DND-41 (cell line): ENCODE data around the gene R3HDM4.
A peak's percentile ranks its signal among the peaks of the same experiment; 100 is the strongest.

Experiments used
- ATAC-seq: fragments of 200-7000 bp; cut with Tn5 transposase; 3 replicates; pipeline ENCODE4 v1.9.1; 2021; ENCODE audit warnings: low read depth; ENCODE audit not compliant: insufficient read depth
- DNase-seq: peaks from one replicate; pipeline ENCODE4 v3.0.0-alpha.2; 2020
- H2AFZ ChIP-seq: 2 replicates; pipeline ENCODE4 v1.6.0; 2012; ENCODE audit warnings: low read depth, low read length
- H3K27ac ChIP-seq: 2 replicates; pipeline ENCODE4 v1.5.1; 2012; ENCODE audit warnings: low read length, inconsistent platforms
- H3K27me3 ChIP-seq: fragments of 200-600 bp; sonication (generic); 2 replicates; pipeline ENCODE4 v1.6.0; 2012; ENCODE audit warnings: low read length, mild to moderate bottlenecking, inconsistent platforms; ENCODE audit not compliant: insufficient read depth, poor library complexity
- H3K36me3 ChIP-seq: 2 replicates; pipeline ENCODE4 v1.5.1; 2012; ENCODE audit warnings: low read length, inconsistent platforms; ENCODE audit not compliant: insufficient read depth
- H3K4me1 ChIP-seq: 2 replicates; pipeline ENCODE4 v1.5.1; 2012; ENCODE audit warnings: mild to moderate bottlenecking, low read length; ENCODE audit not compliant: insufficient read depth
- H3K4me2 ChIP-seq: 2 replicates; pipeline ENCODE4 v1.6.0; 2012; ENCODE audit warnings: mild to moderate bottlenecking, moderate library complexity, low read length, inconsistent platforms; ENCODE audit not compliant: insufficient read depth
- H3K4me3 ChIP-seq, 2 experiments: fragments of 200-600 bp in 1 of 2; shearing (Covaris generic) in 1 of 2; 2 replicates each; pipeline ENCODE4 v1.5.1; 2012 to 2016; ENCODE audit warnings: inconsistent platforms in 2 of 2, low read length in 2 of 2, mild to moderate bottlenecking in 2 of 2, low read depth in 1 of 2, moderate library complexity in 1 of 2
- H3K79me2 ChIP-seq: 2 replicates; pipeline ENCODE4 v1.6.0; 2012; ENCODE audit warnings: low read length, inconsistent platforms; ENCODE audit not compliant: insufficient read depth
- H3K9ac ChIP-seq: 2 replicates; pipeline ENCODE4 v1.6.0; 2012; ENCODE audit warnings: low read depth, mild to moderate bottlenecking, inconsistent platforms, low read length, moderate library complexity
- H3K9me3 ChIP-seq: 2 replicates; pipeline ENCODE4 v1.5.1; 2012; ENCODE audit warnings: low read length, moderate library complexity, mild to moderate bottlenecking, inconsistent platforms; ENCODE audit not compliant: insufficient read depth, severe bottlenecking
- H4K20me1 ChIP-seq: 2 replicates; pipeline ENCODE4 v1.6.0; 2012; ENCODE audit warnings: low read length; ENCODE audit not compliant: insufficient read depth
- EZH2 ChIP-seq: IDR thresholded peaks from 3 replicates; pipeline ENCODE4 v1.6.1; 2012; ENCODE audit warnings: borderline replicate concordance, low read depth, mild to moderate bottlenecking, moderate library complexity, low read length, inconsistent platforms; ENCODE audit not compliant: severe bottlenecking
- TF ChIP-seq, protein P1 (sequence below): IDR thresholded peaks from 2 replicates; pipeline ENCODE4 v1.5.1; 2012; ENCODE audit warnings: borderline replicate concordance, low read length, moderate library complexity, mild to moderate bottlenecking; ENCODE audit not compliant: poor library complexity, severe bottlenecking; ENCODE audit errors: extremely low read depth

Gene R3HDM4

DNA sequence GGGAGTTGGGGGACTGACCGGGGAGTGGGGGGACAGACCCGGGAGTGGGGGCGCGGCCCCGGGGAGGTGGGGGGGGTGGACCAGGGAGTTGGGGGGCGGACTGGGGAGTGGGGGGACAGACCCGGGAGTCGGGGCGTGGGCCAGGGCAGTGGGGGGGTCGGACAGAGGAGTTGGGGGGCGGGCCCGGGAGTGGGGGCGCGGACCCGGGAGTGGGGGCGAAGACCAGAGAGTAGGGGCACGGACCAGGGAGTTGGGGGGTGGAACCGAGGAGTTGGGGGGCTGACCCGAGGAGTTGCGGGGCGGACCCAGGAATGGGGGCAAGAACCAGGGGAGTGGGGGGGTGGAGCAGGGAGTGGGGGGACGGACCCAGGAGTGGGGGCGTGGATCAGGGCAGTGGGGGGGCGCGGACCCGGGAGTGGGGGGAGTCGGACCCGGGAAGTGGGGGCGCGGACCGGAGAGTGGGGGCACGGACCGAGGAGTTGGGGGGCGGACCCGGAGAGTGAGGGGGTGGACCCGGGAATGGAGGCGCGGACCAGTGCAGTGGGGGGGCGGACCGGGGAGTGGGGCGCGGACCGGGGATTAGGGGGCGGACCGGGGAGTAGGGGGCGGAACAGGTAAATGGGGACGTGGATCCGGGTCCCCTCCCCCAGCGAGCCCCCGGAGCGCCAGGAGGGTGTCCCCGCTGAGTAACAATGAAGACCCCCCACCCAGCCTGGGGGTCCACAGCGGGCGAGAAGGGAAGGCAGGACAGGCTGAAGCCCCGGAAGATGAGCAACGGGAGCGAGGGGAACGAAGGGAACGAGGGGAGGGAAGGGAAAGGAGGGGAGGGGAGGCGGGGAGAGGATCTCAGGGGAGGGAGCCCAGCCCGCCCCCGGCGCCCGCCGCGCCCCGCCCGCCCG is 589 bp downstream of the R3HDM4 start:
- Histone ChIP-seq H3K9ac (peak overlapping the region; percentile 91), H3K27me3 (no peaks in the 10 kb centered on the region), H3K27ac (peak overlapping the region; percentile 83), H3K36me3 (no peaks in the 10 kb centered on the region; the same call in 1 of the 2 replicates), H3K9me3 (no peaks in the 10 kb centered on the region), H3K4me1 (peaks cover 11% of the 10 kb centered on the region), H3K4me3 (peak overlapping the region; percentile 66 to 83; a peak in 3 of 4 replicates), H4K20me1 (peaks cover 7% of the 10 kb centered on the region), H2AFZ (peak overlapping the region; percentile 90), H3K79me2 (peaks cover 44% of the 10 kb centered on the region), H3K4me2 (peak overlapping the region; percentile 82)
- TF ChIP-seq, protein P1, sequence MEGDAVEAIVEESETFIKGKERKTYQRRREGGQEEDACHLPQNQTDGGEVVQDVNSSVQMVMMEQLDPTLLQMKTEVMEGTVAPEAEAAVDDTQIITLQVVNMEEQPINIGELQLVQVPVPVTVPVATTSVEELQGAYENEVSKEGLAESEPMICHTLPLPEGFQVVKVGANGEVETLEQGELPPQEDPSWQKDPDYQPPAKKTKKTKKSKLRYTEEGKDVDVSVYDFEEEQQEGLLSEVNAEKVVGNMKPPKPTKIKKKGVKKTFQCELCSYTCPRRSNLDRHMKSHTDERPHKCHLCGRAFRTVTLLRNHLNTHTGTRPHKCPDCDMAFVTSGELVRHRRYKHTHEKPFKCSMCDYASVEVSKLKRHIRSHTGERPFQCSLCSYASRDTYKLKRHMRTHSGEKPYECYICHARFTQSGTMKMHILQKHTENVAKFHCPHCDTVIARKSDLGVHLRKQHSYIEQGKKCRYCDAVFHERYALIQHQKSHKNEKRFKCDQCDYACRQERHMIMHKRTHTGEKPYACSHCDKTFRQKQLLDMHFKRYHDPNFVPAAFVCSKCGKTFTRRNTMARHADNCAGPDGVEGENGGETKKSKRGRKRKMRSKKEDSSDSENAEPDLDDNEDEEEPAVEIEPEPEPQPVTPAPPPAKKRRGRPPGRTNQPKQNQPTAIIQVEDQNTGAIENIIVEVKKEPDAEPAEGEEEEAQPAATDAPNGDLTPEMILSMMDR = no peak
- no peak for TF ChIP-seq EZH2
- DNase-seq (no peak), ATAC-seq (peak; percentile 17; the same call in 1 of the 3 replicates)

DNA sequence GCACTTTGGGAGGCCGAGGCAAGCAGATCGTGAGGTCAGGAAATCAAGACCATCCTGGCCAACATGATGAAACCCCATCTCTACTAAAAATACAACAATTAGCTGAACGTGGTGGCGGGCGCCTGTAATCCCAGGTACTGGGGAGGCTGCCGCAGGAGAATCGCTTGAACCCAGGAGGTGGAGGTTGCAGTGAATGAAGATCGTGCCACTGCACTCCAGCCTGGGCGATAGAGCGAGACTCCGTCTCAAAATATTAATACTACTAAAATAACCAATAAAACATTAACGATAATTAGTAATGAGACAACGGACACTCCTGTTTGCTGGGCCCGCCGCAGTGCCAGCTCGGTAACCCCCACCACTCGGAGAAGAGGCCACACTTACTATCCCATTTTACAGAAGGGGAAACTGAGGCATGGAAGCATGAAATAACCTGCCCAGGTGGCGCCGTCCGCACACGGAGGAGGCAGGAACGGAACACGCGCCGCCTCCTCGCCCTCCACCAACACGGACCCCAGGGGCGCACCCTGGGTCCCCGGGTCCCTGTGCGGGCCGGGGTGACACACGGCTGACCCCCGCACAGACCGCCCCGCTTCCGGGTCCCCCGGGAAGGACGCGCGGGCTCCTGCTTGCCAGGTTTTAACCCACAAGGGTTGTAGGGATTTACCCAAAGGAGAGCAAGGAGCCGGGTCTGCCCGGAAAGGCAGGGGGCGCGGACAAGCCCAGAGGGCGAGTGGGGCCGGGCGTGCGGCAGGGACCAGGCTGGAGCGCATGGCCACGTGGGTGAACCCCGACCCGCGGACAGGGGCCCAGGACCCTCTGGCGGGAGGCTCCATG is 1.6 kb downstream of the R3HDM4 start:
- H3K4me1 ChIP-seq = peaks cover 11% of the 10 kb centered on the region
- H3K27me3 ChIP-seq = no peaks in the 10 kb centered on the region
- DNase-seq (no peak), ATAC-seq (no peak)
- peaks cover 12% of the 10 kb centered on the region for H4K20me1 ChIP-seq
- H3K9me3 ChIP-seq = no peaks in the 10 kb centered on the region
- no peak overlapping the region for H3K9ac ChIP-seq
- no peaks in the 10 kb centered on the region; the same call in 1 of the 2 replicates for H3K36me3 ChIP-seq
- H2AFZ ChIP-seq = no peak overlapping the region
- no peak for TF ChIP-seq EZH2
- TF ChIP-seq, protein P1 = no peak
- peaks cover 50% of the 10 kb centered on the region for H3K79me2 ChIP-seq
- H3K4me2 ChIP-seq = peak overlapping the region; percentile 46
- no peak overlapping the region; a peak in 1 of 4 replicates for H3K4me3 ChIP-seq
- H3K27ac ChIP-seq = no peak overlapping the region

DNA sequence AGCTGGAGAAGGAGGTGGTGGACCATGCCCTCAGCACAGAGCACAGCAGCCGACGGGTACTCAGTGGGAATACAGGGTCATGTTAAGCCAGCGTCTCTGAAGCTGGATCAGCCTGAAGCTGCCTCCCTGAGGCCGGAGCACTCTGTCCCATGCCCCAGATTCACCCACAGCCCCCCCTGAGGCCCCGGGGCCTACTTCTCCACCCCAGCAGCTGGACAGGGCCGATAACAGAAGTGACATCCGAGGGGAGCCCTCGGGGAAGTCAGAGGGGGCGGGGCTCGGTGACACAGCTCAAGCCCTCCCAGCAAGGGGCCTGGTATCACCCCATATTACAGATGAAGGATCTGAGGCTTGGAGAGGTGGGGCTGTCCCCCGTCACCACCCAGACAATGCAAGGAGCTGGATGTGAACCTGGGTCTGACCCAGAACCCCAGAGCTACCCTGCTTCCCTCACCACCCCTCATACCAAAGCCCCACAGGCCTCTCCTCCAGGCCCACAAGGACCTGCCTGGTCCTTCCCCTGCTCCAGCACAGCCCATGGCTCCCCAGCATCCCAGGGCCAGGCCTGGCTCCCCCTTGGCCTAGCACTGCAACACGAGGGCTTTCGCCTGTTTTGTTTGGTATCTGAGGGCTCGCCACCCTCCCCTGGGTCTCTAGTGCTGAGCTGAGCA is 5.7 kb downstream of the R3HDM4 start:
- Histone ChIP-seq H3K4me3 (no peak overlapping the region), H2AFZ (no peak overlapping the region), H3K79me2 (peaks cover 46% of the 10 kb centered on the region), H3K4me1 (peaks cover 4% of the 10 kb centered on the region; the same call in 1 of the 2 replicates), H3K4me2 (no peak overlapping the region; the same call in 1 of the 2 replicates), H4K20me1 (peaks cover 21% of the 10 kb centered on the region), H3K9ac (no peak overlapping the region), H3K27ac (no peak overlapping the region), H3K9me3 (no peaks in the 10 kb centered on the region), H3K36me3 (no peaks in the 10 kb centered on the region; the same call in 1 of the 2 replicates), H3K27me3 (no peaks in the 10 kb centered on the region)
- no peak for TF ChIP-seq EZH2
- TF ChIP-seq, protein P1 = no peak
- ATAC-seq = no peak
- no peak for DNase-seq
